Limb (tissue), 2 donors: ENCODE data around the gene USP37.

Experiments
- DNase-seq, 2 donors: peaks; one replicate each; pipeline ENCODE4 v3.0.0-alpha.2; 2016; ENCODE audit errors: extremely low spot score in 2 of 2

Gene USP37

GRCh38 chr2:218476676-218477075 is 91.5 kb downstream of the USP37 start:
- DNase-seq, result no peak

- DNase-seq, result no peak
These were observed 93.6 kb downstream of the USP37 start for GRCh38 chr2:218474527-218474926.

GRCh38 chr2:218472988-218473387 is 95.2 kb downstream of the USP37 start:
- no peak for DNase-seq

- no peak for DNase-seq
These were observed 96.2 kb downstream of the USP37 start for GRCh38 chr2:218471982-218472381.

GRCh38 chr2:218471036-218471435 is 97.1 kb downstream of the USP37 start:
- no peak for DNase-seq

- DNase-seq, result no peak
These were observed 97.7 kb downstream of the USP37 start for GRCh38 chr2:218470448-218470847.

- DNase-seq, result peak in 1 of 2 donors; percentile 59
These were observed 102.0 kb downstream of the USP37 start for GRCh38 chr2:218465987-218466633.

GRCh38 chr2:218458598-218458997 is 109.6 kb downstream of the USP37 start:
- no peak for DNase-seq

- DNase-seq, result no peak
These were observed 111.3 kb downstream of the USP37 start for GRCh38 chr2:218456849-218457248.

GRCh38 chr2:218452079-218452478 is 116.1 kb downstream of the USP37 start:
- DNase-seq, result no peak

- no peak for DNase-seq
These were observed 119.2 kb downstream of the USP37 start for GRCh38 chr2:218448934-218449333.

GRCh38 chr2:218447072-218447471 is 121.1 kb downstream of the USP37 start:
- no peak for DNase-seq

GRCh38 chr2:218446547-218446946 is 121.6 kb downstream of the USP37 start:
- DNase-seq, result no peak

GRCh38 chr2:218445602-218446001 is 122.5 kb downstream of the USP37 start:
- DNase-seq, result no peak

- DNase-seq, result no peak
These were observed 123.3 kb downstream of the USP37 start for GRCh38 chr2:218444692-218445357.

GRCh38 chr2:218438596-218438995 is 129.6 kb downstream of the USP37 start:
- DNase-seq, result no peak

GRCh38 chr2:218437969-218438368 is 130.2 kb downstream of the USP37 start:
- DNase-seq, result no peak

- DNase-seq, result no peak
These were observed 131.2 kb downstream of the USP37 start for GRCh38 chr2:218436992-218437391.

- DNase-seq, result no peak
These were observed 132.9 kb downstream of the USP37 start for GRCh38 chr2:218435003-218435982.

GRCh38 chr2:218434456-218434855 is 133.7 kb downstream of the USP37 start:
- no peak for DNase-seq

- no peak for DNase-seq
These were observed 135.3 kb downstream of the USP37 start for GRCh38 chr2:218432676-218433365.
